HepG2 (cell line): Measurements from ENCODE around the gene SPIRE1. TPM values are rescaled to one million over a fixed set of nuclear protein-coding genes. Genes with fewer than 3 reads are reported as not detected.

Experiments
- GABPA ChIP-seq, 2 experiments: IDR thresholded peaks; 2 replicates each; pipeline ENCODE4 v1.6.1; 2011 to 2016; ENCODE audit warnings: low read depth in 2 of 2, low read length in 1 of 2, missing biosample characterization in 1 of 2, missing genetic modification characterization in 1 of 2
- HES4 ChIP-seq: sonication (generic); formaldehyde crosslinking; IDR thresholded peaks from 2 replicates; pipeline ENCODE4 v1.9.0; 2021; ENCODE audit warnings: mild to moderate bottlenecking, missing genetic modification reagents, borderline replicate concordance
- HOXA7 ChIP-seq: sonication (generic); formaldehyde crosslinking; IDR thresholded peaks from 2 replicates; pipeline ENCODE4 v1.8.1; 2022; ENCODE audit warnings: mild to moderate bottlenecking, missing genetic modification reagents, moderate library complexity
- MAZ ChIP-seq, 2 experiments: sonication (generic) in 1 of 2; formaldehyde crosslinking in 1 of 2; IDR thresholded peaks; 2 replicates each; pipeline versions ENCODE4 v1.5.0 to v1.6.1; 2012 to 2020; ENCODE audit warnings: low read depth in 2 of 2, mild to moderate bottlenecking in 2 of 2, borderline replicate concordance in 1 of 2, improper control_type of control experiment in 1 of 2, low read length in 1 of 2, missing genetic modification reagents in 1 of 2, moderate library complexity in 1 of 2
- MEIS2 ChIP-seq: sonication (generic); formaldehyde crosslinking; IDR thresholded peaks from 2 replicates; pipeline ENCODE4 v1.9.0; 2021; ENCODE audit warnings: mild to moderate bottlenecking, missing genetic modification reagents
- PHF21A ChIP-seq: sonication (generic); formaldehyde crosslinking; IDR thresholded peaks from 2 replicates; pipeline ENCODE4 v1.5.0; 2020; ENCODE audit warnings: mild to moderate bottlenecking, missing genetic modification reagents
- SNAI1 ChIP-seq: sonication (generic); formaldehyde crosslinking; IDR thresholded peaks from 2 replicates; pipeline ENCODE4 v1.5.0; 2020; ENCODE audit warnings: mild to moderate bottlenecking, missing genetic modification reagents, borderline replicate concordance
- SYNCRIP ChIP-seq: fragments of 200-400 bp; formaldehyde crosslinking; IDR thresholded peaks from 2 replicates; pipeline ENCODE4 v1.6.1; 2018; ENCODE audit warnings: mild to moderate bottlenecking, low read depth, low read length; ENCODE audit not compliant: insufficient read depth
- TGIF2 ChIP-seq: IDR thresholded peaks from 2 replicates; pipeline ENCODE4 v1.6.1; 2016; ENCODE audit warnings: control low read depth, missing compliant biosample characterization
- TRIM22 ChIP-seq: fragments of 450-650 bp; IDR thresholded peaks from 2 replicates; pipeline ENCODE4 v1.6.1; 2017
- YEATS4 ChIP-seq: sonication (generic); formaldehyde crosslinking; IDR thresholded peaks from 2 replicates; pipeline ENCODE4 v1.4.0; 2020; ENCODE audit warnings: missing genetic modification reagents, borderline replicate concordance
- ZNF136 ChIP-seq: sonication (generic); formaldehyde crosslinking; IDR thresholded peaks from 2 replicates; pipeline ENCODE4 v1.8.1; 2022; ENCODE audit warnings: low read depth, mild to moderate bottlenecking, moderate library complexity, missing genetic modification reagents
- ZNF138 ChIP-seq: sonication (generic); formaldehyde crosslinking; IDR thresholded peaks from 2 replicates; pipeline ENCODE4 v1.5.0; 2020; ENCODE audit warnings: mild to moderate bottlenecking, low read depth, missing genetic modification reagents
- ZNF30 ChIP-seq: sonication (generic); formaldehyde crosslinking; IDR thresholded peaks from 2 replicates; pipeline ENCODE4 v1.5.0; 2020; ENCODE audit warnings: mild to moderate bottlenecking, missing genetic modification reagents
- ZNF362 ChIP-seq: sonication (generic); formaldehyde crosslinking; IDR thresholded peaks from 2 replicates; pipeline ENCODE4 v1.4.0; 2020; ENCODE audit warnings: missing genetic modification reagents, mild to moderate bottlenecking, borderline replicate concordance
- ZNF891 ChIP-seq: sonication (generic); formaldehyde crosslinking; IDR thresholded peaks from 2 replicates; pipeline ENCODE4 v1.5.0; 2020; ENCODE audit warnings: mild to moderate bottlenecking, missing genetic modification reagents
- polyA plus RNA-seq, 8 experiments: library from polyadenylated mRNA; depleted of rRNA in 3 of 8; stranded (reverse) in 7 of 8; unstranded in 1 of 8; fragments of >200 nt; fragmentation: Illumina TruSeq in 4 of 8; extraction: Trizol in 4 of 8; gene quantifications; 2 replicates each; pipeline versions ENCODE4 v1.2.1 to v1.2.3, GENCODE V29; 2011 to 2016; ENCODE audit warnings: low read depth in 4 of 8, missing spikeins in 1 of 8, mixed read lengths in 1 of 8; ENCODE audit not compliant: insufficient read depth in 1 of 8
- total RNA-seq, 5 experiments: library from RNA; depleted of rRNA; stranded (reverse); fragments of >200 nt; fragmentation: Illumina TruSeq; extraction: Trizol; gene quantifications; 2 replicates each; pipeline ENCODE4 v1.2.3, GENCODE V29; 2016; ENCODE audit warnings: low read depth in 1 of 5
- TF ChIP-seq, protein P1 (sequence below): IDR thresholded peaks from 2 replicates; pipeline ENCODE4 v1.6.1; 2016; ENCODE audit warnings: low read depth, missing genetic modification reagents, missing compliant biosample characterization
- TF ChIP-seq, protein P2 (sequence below): sonication (generic); formaldehyde crosslinking; IDR thresholded peaks from 2 replicates; pipeline ENCODE4 v1.8.0; 2022; ENCODE audit warnings: mild to moderate bottlenecking, missing genetic modification reagents; ENCODE audit not compliant: insufficient replicate concordance

The SPIRE1 gene
- total and polyA plus RNA-seq, 2 of the 13 experiments (the other 11 are each of a cell fraction or from before 2014, with no cell fraction given): 9.9 to 21.3 TPM

GRCh38 chr18:12420821-12421421, 237.0 kb downstream of the SPIRE1 start (continued):
- TF ChIP-seq, protein P1, sequence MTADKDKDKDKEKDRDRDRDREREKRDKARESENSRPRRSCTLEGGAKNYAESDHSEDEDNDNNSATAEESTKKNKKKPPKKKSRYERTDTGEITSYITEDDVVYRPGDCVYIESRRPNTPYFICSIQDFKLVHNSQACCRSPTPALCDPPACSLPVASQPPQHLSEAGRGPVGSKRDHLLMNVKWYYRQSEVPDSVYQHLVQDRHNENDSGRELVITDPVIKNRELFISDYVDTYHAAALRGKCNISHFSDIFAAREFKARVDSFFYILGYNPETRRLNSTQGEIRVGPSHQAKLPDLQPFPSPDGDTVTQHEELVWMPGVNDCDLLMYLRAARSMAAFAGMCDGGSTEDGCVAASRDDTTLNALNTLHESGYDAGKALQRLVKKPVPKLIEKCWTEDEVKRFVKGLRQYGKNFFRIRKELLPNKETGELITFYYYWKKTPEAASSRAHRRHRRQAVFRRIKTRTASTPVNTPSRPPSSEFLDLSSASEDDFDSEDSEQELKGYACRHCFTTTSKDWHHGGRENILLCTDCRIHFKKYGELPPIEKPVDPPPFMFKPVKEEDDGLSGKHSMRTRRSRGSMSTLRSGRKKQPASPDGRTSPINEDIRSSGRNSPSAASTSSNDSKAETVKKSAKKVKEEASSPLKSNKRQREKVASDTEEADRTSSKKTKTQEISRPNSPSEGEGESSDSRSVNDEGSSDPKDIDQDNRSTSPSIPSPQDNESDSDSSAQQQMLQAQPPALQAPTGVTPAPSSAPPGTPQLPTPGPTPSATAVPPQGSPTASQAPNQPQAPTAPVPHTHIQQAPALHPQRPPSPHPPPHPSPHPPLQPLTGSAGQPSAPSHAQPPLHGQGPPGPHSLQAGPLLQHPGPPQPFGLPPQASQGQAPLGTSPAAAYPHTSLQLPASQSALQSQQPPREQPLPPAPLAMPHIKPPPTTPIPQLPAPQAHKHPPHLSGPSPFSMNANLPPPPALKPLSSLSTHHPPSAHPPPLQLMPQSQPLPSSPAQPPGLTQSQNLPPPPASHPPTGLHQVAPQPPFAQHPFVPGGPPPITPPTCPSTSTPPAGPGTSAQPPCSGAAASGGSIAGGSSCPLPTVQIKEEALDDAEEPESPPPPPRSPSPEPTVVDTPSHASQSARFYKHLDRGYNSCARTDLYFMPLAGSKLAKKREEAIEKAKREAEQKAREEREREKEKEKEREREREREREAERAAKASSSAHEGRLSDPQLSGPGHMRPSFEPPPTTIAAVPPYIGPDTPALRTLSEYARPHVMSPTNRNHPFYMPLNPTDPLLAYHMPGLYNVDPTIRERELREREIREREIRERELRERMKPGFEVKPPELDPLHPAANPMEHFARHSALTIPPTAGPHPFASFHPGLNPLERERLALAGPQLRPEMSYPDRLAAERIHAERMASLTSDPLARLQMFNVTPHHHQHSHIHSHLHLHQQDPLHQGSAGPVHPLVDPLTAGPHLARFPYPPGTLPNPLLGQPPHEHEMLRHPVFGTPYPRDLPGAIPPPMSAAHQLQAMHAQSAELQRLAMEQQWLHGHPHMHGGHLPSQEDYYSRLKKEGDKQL: no peak
- TF ChIP-seq GABPA (IDR thresholded peaks at IDR 0.05; ENCODE audit: low read depth, low read length): no peak
- TF ChIP-seq GABPA (CRISPR knock-in tag; IDR thresholded peaks at IDR 0.05; ENCODE audit: low read depth): no peak
- TF ChIP-seq SYNCRIP: no peak
- no peak for TF ChIP-seq ZNF362 (CRISPR knock-in tag)
- peak; percentile 75 for TF ChIP-seq PHF21A (CRISPR knock-in tag)
- no peak for TF ChIP-seq TGIF2 (CRISPR knock-in tag)
- TF ChIP-seq ZNF30 (CRISPR knock-in tag): no peak
- TF ChIP-seq ZNF138: no peak
- TF ChIP-seq SNAI1 (CRISPR knock-in tag): peak; percentile 29; the same call in 1 of the 2 replicates
- 0 out of 2 replicates have a peak, but pooled peaks have one; percentile 45 for TF ChIP-seq ZNF136 (CRISPR knock-in tag)
- TF ChIP-seq, protein P2, sequence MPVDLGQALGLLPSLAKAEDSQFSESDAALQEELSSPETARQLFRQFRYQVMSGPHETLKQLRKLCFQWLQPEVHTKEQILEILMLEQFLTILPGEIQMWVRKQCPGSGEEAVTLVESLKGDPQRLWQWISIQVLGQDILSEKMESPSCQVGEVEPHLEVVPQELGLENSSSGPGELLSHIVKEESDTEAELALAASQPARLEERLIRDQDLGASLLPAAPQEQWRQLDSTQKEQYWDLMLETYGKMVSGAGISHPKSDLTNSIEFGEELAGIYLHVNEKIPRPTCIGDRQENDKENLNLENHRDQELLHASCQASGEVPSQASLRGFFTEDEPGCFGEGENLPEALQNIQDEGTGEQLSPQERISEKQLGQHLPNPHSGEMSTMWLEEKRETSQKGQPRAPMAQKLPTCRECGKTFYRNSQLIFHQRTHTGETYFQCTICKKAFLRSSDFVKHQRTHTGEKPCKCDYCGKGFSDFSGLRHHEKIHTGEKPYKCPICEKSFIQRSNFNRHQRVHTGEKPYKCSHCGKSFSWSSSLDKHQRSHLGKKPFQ (CRISPR knock-in tag): no peak
- peak; percentile 40; the same call in 1 of the 2 replicates for TF ChIP-seq ZNF891 (CRISPR knock-in tag)
- TF ChIP-seq HOXA7: no peak
- TF ChIP-seq MAZ (IDR thresholded peaks at IDR 0.05; ENCODE audit: borderline replicate concordance, low read depth, low read length): no peak
- 0 out of 2 replicates have a peak, but pooled peaks have one; percentile 30 for TF ChIP-seq MAZ (CRISPR knock-in tag; IDR thresholded peaks at IDR 0.05; ENCODE audit: low read depth)
- TF ChIP-seq MEIS2 (CRISPR knock-in tag): peak; percentile 58; the same call in 1 of the 2 replicates
- TF ChIP-seq HES4: peak; percentile 82
- no peak; the same call in 1 of the 2 replicates for TF ChIP-seq YEATS4 (CRISPR knock-in tag)
- TF ChIP-seq TRIM22: no peak
